GDM1 (cell line): ENCODE data around the gene DDX27.

ENCODE experiments used
- DNase-seq: peaks from one replicate; lab custom pipeline; 2025; lab: John Stamatoyannopoulos, UW

Gene DDX27

DNA sequence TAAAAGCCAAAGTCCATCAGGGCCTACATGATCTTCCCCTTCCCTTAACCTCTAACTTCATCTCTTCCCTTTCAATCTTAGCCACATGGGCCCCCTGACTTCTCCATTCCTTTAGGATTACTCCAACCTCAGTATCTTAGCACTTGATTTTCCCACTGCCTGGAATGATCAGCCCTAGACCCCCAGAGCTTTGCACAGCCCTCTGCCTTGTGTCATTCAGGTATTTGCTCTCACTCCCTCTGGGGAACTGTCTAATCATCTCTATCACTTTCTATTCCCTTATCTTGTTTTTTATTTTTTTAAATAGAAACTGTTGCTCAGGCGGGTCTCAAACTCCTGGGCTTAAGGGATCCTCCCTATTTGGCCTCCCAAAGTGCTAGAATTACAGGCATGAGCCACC lies 72.0 kb downstream of the DDX27 start:
- no peak for DNase-seq

DNA sequence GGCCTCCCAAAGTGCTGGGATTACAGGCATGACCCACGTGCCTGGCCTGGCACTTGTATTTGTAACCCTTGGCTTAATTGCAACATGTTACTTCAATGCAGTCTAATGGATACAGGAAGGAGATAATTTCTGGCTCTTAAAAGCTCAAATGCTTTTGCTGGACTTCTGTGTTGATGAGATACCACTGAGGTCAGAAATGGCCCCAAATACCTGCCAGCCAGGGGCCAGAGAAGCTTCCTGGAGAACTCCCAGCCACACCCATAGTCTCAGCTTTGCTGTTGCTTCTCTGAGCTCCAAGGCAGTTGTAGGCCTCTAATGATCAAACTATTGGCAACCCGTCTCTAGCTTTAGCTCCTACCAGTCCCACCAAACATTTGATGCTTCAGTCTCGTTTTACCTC lies 72.8 kb downstream of the DDX27 start:
- DNase-seq: no peak

DNA sequence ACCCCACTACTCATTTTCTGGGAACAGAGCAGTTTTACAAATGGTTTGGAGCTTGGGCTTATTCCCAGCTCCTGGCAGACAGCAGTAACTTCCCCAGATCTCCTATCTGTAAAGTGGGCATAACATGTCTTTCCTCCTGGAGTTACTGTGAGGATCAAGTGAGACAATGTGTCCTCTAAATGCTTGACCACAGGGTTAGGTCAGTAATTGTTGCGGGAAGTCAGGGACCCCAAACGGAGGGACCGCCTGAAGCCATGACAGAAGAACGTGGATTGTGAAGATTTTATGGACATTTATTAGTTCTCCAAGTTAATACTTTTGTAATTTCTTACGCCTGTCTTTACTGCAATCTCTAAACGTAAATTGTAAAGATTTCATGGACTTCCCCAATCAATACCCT lies 73.9 kb downstream of the DDX27 start:
- DNase-seq: no peak
